Measurements from ENCODE around the gene CYFIP2.

- TF ChIP-seq CTCF (IDR thresholded peaks at IDR 0.05) = no peak
- no peak for TF ChIP-seq POLR2A (IDR thresholded peaks at IDR 0.05)
- no peak for TF ChIP-seq POLR2AphosphoS5 (IDR thresholded peaks at IDR 0.05)
Measured at GRCh38 chr5:157354800-157355199, 88.9 kb downstream of the CYFIP2 start.

All from stomach (tissue), 4 donors.